Measurements from ENCODE around the gene MED31.

DNA sequence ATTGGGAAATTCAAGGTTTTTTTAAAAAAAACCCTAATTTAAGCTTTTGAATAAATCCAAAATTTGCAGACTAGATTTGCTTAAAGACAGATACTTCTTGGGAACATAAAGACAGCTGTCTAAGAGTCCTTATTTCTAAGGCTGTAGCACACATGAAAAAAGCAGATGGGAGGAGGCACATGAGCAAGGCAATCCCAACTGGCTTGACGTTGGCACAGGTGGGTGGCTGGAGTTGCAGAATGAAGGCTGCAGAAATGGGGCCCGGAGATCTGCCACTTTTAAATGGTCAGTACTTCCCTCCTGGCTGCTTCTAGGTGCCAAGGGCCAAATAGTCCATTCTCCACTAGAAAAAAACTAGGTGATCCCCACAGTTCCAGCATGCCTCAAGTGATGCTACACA lies 15.3 kb downstream of the MED31 start:
- TF ChIP-seq POLR2AphosphoS5 (IDR thresholded peaks at IDR 0.05; ENCODE audit: low read depth, low read length) (no peak), POLR2A (IDR thresholded peaks at IDR 0.05; ENCODE audit: low read depth, low read length) (no peak), TAF1 (IDR thresholded peaks at IDR 0.05; ENCODE audit: low read depth, low read length) (no peak)
